Trophoblast cell (in vitro differentiated cells and primary cell): ENCODE measurements around the gene MAD2L1BP.

ENCODE experiments used
- DNase-seq, 2 donors: peaks; one replicate each; pipeline ENCODE4 v3.0.0-alpha.2; 2016
- H2AFZ ChIP-seq: 2 replicates; pipeline ENCODE4 v1.6.1; 2013; ENCODE audit warnings: low read length, moderate library complexity, mild to moderate bottlenecking; ENCODE audit not compliant: insufficient read depth, poor library complexity
- H2AK5ac ChIP-seq: 2 replicates; pipeline ENCODE4 v1.6.1; 2013; ENCODE audit warnings: mild to moderate bottlenecking, low read length
- H2BK120ac ChIP-seq: 2 replicates; pipeline ENCODE4 v1.6.1; 2013; ENCODE audit warnings: low read length, mild to moderate bottlenecking, moderate library complexity; ENCODE audit not compliant: insufficient read depth, poor library complexity
- H2BK12ac ChIP-seq: 2 replicates; pipeline ENCODE4 v1.6.1; 2013; ENCODE audit warnings: mild to moderate bottlenecking, low read length, moderate library complexity
- H2BK5ac ChIP-seq: 2 replicates; pipeline ENCODE4 v1.6.1; 2013; ENCODE audit warnings: low read length, low read depth, moderate library complexity, mild to moderate bottlenecking; ENCODE audit not compliant: poor library complexity
- H3K14ac ChIP-seq: 2 replicates; pipeline ENCODE4 v1.6.1; 2013; ENCODE audit warnings: mild to moderate bottlenecking, low read length
- H3K18ac ChIP-seq: 2 replicates; pipeline ENCODE4 v1.6.1; 2013; ENCODE audit warnings: mild to moderate bottlenecking, low read length
- H3K23ac ChIP-seq: 2 replicates; pipeline ENCODE4 v1.6.1; 2013; ENCODE audit warnings: low read length
- H3K27ac ChIP-seq: 2 replicates; pipeline ENCODE4 v1.5.1; 2013; ENCODE audit warnings: low read depth, mild to moderate bottlenecking, inconsistent platforms, low read length, moderate library complexity
- H3K27me3 ChIP-seq: 2 replicates; pipeline ENCODE4 v1.6.1; 2013; ENCODE audit warnings: inconsistent platforms, mild to moderate bottlenecking, low read length, moderate library complexity; ENCODE audit not compliant: insufficient read depth
- H3K36me3 ChIP-seq, 2 experiments: 1 replicate in 1 of 2; 2 replicates in 1 of 2; pipeline ENCODE4 v1.6.1; 2013; ENCODE audit warnings: low read length in 2 of 2, mild to moderate bottlenecking in 2 of 2, moderate library complexity in 1 of 2; ENCODE audit not compliant: insufficient read depth in 2 of 2, control insufficient read depth in 1 of 2
- H3K4ac ChIP-seq: 2 replicates; pipeline ENCODE4 v1.6.1; 2013; ENCODE audit warnings: low read depth, mild to moderate bottlenecking, low read length, moderate library complexity
- H3K4me1 ChIP-seq, 2 experiments: 1 replicate in 1 of 2; 2 replicates in 1 of 2; pipeline ENCODE4 v1.6.1; 2013; ENCODE audit warnings: low read length in 2 of 2, mild to moderate bottlenecking in 2 of 2, moderate library complexity in 1 of 2; ENCODE audit not compliant: insufficient read depth in 2 of 2, control insufficient read depth in 1 of 2
- H3K4me2 ChIP-seq: 2 replicates; pipeline ENCODE4 v1.6.1; 2013; ENCODE audit warnings: inconsistent platforms, mild to moderate bottlenecking, low read length, moderate library complexity
- H3K4me3 ChIP-seq: 2 replicates; pipeline ENCODE4 v1.5.1; 2013; ENCODE audit warnings: mild to moderate bottlenecking, low read depth, low read length, inconsistent platforms
- H3K79me1 ChIP-seq: one replicate; pipeline ENCODE4 v1.6.1; 2013; ENCODE audit warnings: low read length
- H3K79me2 ChIP-seq: 2 replicates; pipeline ENCODE4 v1.6.1; 2013; ENCODE audit warnings: low read length, mild to moderate bottlenecking; ENCODE audit not compliant: control insufficient read depth, insufficient read depth, poor library complexity
- H3K9ac ChIP-seq: 2 replicates; pipeline ENCODE4 v1.6.1; 2013; ENCODE audit warnings: mild to moderate bottlenecking, low read length
- H3K9me3 ChIP-seq: 2 replicates; pipeline ENCODE4 v1.6.1; 2013; ENCODE audit warnings: low read depth, mild to moderate bottlenecking, control low read depth, inconsistent platforms, low read length; ENCODE audit not compliant: insufficient read depth
- H4K12ac ChIP-seq: 2 replicates; pipeline ENCODE4 v1.6.1; 2013; ENCODE audit warnings: low read depth, mild to moderate bottlenecking, low read length, moderate library complexity
- H4K8ac ChIP-seq: 2 replicates; pipeline ENCODE4 v1.6.1; 2013; ENCODE audit warnings: low read depth, mild to moderate bottlenecking, low read length, moderate library complexity
- H4K91ac ChIP-seq: one replicate; pipeline ENCODE4 v1.6.1; 2013; ENCODE audit warnings: low read depth, mild to moderate bottlenecking, low read length, moderate library complexity
- WGBS: extraction: QIAGEN DNeasy Blood & Tissue Kit; methylation state at CpG from one replicate; pipeline ENCODE4 v1.1.7; 2013; ENCODE audit warnings: missing lambda C conversion rate; ENCODE audit not compliant: insufficient read length, insufficient coverage; ENCODE audit errors: extremely low coverage; 5-methylcytosine and 5-hydroxymethylcytosine counted together

MAD2L1BP gene

GRCh38 chr6:43674921-43675320 lies 39.3 kb downstream of the MAD2L1BP start:
- Histone ChIP-seq H3K18ac (no peak overlapping the region), H3K36me3 (peaks cover 59 to 79% of the 10 kb centered on the region in 2 experiments), H3K4me2 (no peak overlapping the region), H3K79me1 (no peaks in the 10 kb centered on the region), H4K12ac (no peak overlapping the region), H4K8ac (no peak overlapping the region), H3K14ac (no peak overlapping the region), H3K9me3 (peaks cover 5% of the 10 kb centered on the region), H2BK5ac (no peak overlapping the region), H3K4me1 (peaks cover 5 to 7% of the 10 kb centered on the region in 2 experiments), H3K9ac (no peak overlapping the region), H3K23ac (no peak overlapping the region), H3K27ac (no peak overlapping the region), H3K27me3 (no peaks in the 10 kb centered on the region), H4K91ac (no peak overlapping the region), H2AK5ac (no peak overlapping the region), H3K4ac (no peak overlapping the region), H3K79me2 (no peaks in the 10 kb centered on the region), H2BK120ac (no peak overlapping the region), H3K4me3 (no peak overlapping the region), H2AFZ (no peak overlapping the region), H2BK12ac (no peak overlapping the region)
- no peak for DNase-seq
- WGBS = no CpG with 5 or more reads among the region's 8 CpGs

GRCh38 chr6:43676962-43677606 lies 41.4 kb downstream of the MAD2L1BP start:
- no peaks in the 10 kb centered on the region for H3K9me3 ChIP-seq
- H4K91ac ChIP-seq = no peak overlapping the region
- no peaks in the 10 kb centered on the region for H3K79me2 ChIP-seq
- no peak overlapping the region for H3K4ac ChIP-seq
- no peak overlapping the region for H3K18ac ChIP-seq
- WGBS = no CpG with 5 or more reads among the region's 7 CpGs
- no peak overlapping the region for H2BK120ac ChIP-seq
- H2BK12ac ChIP-seq = no peak overlapping the region
- no peak overlapping the region for H3K27ac ChIP-seq
- no peak overlapping the region for H2AK5ac ChIP-seq
- H3K14ac ChIP-seq = no peak overlapping the region
- no peaks in the 10 kb centered on the region for H3K79me1 ChIP-seq
- H4K12ac ChIP-seq = no peak overlapping the region
- H3K23ac ChIP-seq = no peak overlapping the region
- H3K9ac ChIP-seq = no peak overlapping the region
- H3K4me2 ChIP-seq = no peak overlapping the region
- no peak overlapping the region for H2AFZ ChIP-seq
- H2BK5ac ChIP-seq = no peak overlapping the region
- DNase-seq = no peak
- no peak overlapping the region for H4K8ac ChIP-seq
- H3K27me3 ChIP-seq = no peaks in the 10 kb centered on the region
- H3K36me3 ChIP-seq = peaks cover 55 to 77% of the 10 kb centered on the region in 2 experiments
- H3K4me1 ChIP-seq = no peaks in the 10 kb centered on the region
- no peak overlapping the region for H3K4me3 ChIP-seq

GRCh38 chr6:43677759-43678158 lies 42.1 kb downstream of the MAD2L1BP start:
- Histone ChIP-seq H3K14ac (no peak overlapping the region), H3K4me2 (no peak overlapping the region), H3K9me3 (no peaks in the 10 kb centered on the region), H3K18ac (no peak overlapping the region), H4K8ac (no peak overlapping the region), H2AK5ac (no peak overlapping the region), H3K36me3 (peaks cover 55 to 72% of the 10 kb centered on the region in 2 experiments), H2BK12ac (no peak overlapping the region), H2BK5ac (no peak overlapping the region), H3K4ac (no peak overlapping the region), H3K23ac (no peak overlapping the region), H2BK120ac (no peak overlapping the region), H3K9ac (no peak overlapping the region), H3K79me1 (no peaks in the 10 kb centered on the region), H3K4me1 (peaks cover 0 to 3% of the 10 kb centered on the region in 2 experiments), H3K27ac (no peak overlapping the region), H4K12ac (no peak overlapping the region), H3K27me3 (no peaks in the 10 kb centered on the region), H4K91ac (no peak overlapping the region), H2AFZ (no peak overlapping the region), H3K79me2 (no peaks in the 10 kb centered on the region), H3K4me3 (no peak overlapping the region)
- WGBS = no CpG with 5 or more reads among the region's 7 CpGs
- DNase-seq = no peak

- no peak overlapping the region for H3K9ac ChIP-seq
- no peaks in the 10 kb centered on the region for H3K79me1 ChIP-seq
- H3K27ac ChIP-seq = no peak overlapping the region
- H3K4me1 ChIP-seq = peaks cover 4% of the 10 kb centered on the region in 2 experiments
- no peak overlapping the region for H2BK120ac ChIP-seq
- no peaks in the 10 kb centered on the region for H3K27me3 ChIP-seq
- H3K4ac ChIP-seq = no peak overlapping the region
- H3K14ac ChIP-seq = no peak overlapping the region
- no peak overlapping the region for H3K23ac ChIP-seq
- no peak for DNase-seq
- H2AFZ ChIP-seq = no peak overlapping the region
- no peak overlapping the region for H2AK5ac ChIP-seq
- H4K8ac ChIP-seq = no peak overlapping the region
- no peaks in the 10 kb centered on the region for H3K9me3 ChIP-seq
- no peak overlapping the region for H2BK12ac ChIP-seq
- H4K12ac ChIP-seq = no peak overlapping the region
- no peak overlapping the region for H4K91ac ChIP-seq
- H3K18ac ChIP-seq = no peak overlapping the region
- no peaks in the 10 kb centered on the region for H3K79me2 ChIP-seq
- H3K36me3 ChIP-seq = peaks cover 52 to 69% of the 10 kb centered on the region in 2 experiments
- H3K4me3 ChIP-seq = no peak overlapping the region
- WGBS = no CpG with 5 or more reads among the region's 7 CpGs
- no peak overlapping the region for H2BK5ac ChIP-seq
- H3K4me2 ChIP-seq = no peak overlapping the region
Measured at GRCh38 chr6:43678341-43678740, 42.7 kb downstream of the MAD2L1BP start.
